ENCODE measurements around the gene WSCD2.

Gene WSCD2

GRCh38 chr12:108238474-108238873, 109.4 kb downstream of the WSCD2 start:
- DNase-seq = no peak

DNA sequence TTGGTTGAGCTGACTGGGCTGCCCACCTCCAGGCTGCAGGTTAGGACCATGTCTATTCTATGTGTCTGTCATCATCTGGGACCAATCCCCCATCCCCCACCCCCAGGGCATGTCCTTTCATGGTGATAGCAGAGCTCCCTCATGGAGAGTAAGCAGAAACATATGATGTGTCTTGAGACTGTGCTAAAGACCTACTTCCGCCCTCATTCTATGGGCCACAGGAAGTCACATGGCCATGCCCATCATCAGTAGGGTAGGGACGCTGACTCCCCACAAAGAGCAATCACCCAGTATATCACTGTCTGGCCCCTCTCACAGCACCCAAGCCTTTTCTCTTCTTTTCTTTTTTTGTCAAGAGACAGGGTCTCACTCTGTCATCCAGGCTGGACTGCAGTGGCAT, 110.3 kb downstream of the WSCD2 start:
- no peak for DNase-seq

- no peak for DNase-seq
These were observed 111.1 kb downstream of the WSCD2 start for GRCh38 chr12:108240027-108240785.

- DNase-seq = no peak
These were observed 111.8 kb downstream of the WSCD2 start for GRCh38 chr12:108240928-108241327.

DNA sequence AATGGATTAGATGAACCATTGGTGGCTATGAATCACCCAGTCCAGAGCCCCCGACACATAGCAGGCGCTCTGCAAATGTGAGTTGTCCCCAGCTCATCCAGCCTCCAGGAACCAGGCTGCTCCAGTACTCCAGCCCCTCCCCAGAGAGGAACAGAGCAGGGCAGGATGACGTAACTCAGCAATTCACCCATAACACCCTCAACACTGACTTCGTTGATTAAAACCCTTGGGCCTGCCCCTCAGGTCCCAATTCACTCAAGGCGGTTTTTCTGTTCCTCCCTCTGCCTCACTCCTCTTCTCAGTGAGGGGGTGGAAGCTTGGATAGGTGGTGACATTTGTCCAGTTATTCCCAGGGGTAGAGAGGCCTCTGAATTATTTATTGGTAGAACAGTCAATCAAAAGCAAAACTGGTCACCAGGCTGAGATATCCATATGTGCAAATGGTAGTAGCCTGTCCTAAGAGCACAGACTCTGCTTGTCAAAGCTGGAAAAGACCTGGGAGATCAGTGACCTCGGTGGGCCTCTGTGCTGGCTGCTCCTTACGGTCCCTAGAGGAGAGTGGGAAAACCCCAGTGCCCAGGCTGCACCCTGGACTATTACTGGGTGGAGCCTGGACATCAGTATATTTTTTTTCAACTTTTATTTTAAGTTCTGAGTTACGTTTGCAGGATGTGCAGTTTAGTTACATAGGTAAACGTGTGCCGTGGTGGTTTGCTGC, 113.1 kb downstream of the WSCD2 start:
- no peak for DNase-seq

DNA sequence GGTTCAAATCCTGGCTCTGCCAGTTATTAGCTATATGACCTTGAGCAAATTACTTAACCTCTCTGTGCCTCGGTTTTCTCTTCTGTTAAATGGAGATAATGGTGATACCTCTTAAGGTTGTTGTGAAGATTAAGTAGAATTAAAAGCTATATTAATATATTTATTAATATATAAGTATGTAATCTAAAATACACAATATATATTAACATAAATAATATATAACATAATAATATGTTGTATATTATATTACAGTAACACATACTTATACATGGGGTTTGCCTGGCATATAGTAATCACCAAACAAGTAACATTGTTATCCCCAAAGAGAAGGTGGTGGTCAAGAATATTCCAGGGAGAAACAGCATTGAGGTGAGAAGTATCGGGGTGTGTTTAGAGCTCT, 118.0 kb downstream of the WSCD2 start:
- DNase-seq = no peak

- no peak for DNase-seq
These were observed 118.9 kb downstream of the WSCD2 start for GRCh38 chr12:108248011-108248410.

DNA sequence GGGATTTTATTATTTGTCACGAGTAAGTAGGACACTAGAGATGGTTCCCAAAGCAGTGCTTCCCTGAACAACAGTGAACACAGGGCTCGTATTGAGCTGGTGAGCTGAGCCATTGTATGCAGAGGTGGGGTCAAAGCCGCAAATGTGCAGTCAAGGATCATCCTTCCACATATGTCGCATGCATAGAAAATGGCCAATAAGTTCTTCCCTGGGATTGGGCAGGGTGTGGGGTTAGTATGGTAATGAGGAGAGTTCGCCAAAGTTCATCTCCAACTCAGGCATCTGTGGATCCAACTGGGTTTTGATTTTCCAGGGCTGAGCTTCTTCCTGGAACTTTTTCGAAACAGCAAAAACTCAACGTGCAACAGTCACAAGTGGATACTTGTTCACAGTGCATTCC, 123.4 kb downstream of the WSCD2 start:
- no peak for DNase-seq

- DNase-seq = no peak
These were observed 124.5 kb downstream of the WSCD2 start for GRCh38 chr12:108253540-108253939.

GRCh38 chr12:108254030-108254429, 124.9 kb downstream of the WSCD2 start:
- DNase-seq = no peak

GRCh38 chr12:108254517-108255251, 125.6 kb downstream of the WSCD2 start:
- no peak for DNase-seq

DNA sequence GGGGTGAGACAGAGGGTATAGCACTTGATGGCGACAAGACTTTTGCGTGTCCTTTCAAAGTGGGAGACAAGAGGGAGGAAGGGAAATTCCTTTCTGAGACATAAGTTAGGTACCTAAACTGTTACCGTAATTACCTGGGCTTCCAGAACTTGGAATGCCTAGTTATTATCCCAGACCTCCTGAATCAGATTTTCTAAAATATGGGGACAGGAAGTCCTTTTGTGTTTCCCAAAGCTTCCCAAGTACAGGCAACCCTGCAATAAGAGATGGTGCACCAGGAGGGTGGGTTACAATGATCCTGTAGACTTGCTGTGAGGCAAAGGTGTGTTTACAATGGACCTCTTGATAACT, 126.1 kb downstream of the WSCD2 start:
- DNase-seq = no peak

GRCh38 chr12:108257004-108257403, 127.9 kb downstream of the WSCD2 start:
- no peak for DNase-seq

DNA sequence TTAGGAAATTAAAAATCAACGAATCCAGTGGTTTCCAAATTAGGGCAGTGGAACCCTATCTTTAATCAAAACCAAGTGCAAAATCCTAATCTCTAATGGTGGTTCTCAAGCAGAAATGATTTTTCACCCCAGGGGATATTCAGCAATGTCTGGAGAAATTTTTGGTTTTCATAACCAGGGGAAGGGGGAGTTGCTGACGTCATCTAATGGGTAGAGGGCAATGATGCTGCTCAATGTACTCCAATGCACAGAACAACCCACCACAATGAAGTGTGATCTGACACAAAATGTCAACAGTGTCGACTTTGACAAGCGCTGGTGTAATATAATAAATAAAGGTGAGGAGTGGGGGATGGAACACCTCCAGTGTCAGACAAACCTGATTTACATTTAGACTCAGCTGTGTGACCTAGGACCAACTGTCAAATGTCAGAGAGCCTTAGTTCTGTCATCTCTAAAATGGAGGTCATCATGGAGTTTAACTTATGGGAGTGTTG, 128.6 kb downstream of the WSCD2 start:
- DNase-seq = no peak

- DNase-seq = no peak
These were observed 131.0 kb downstream of the WSCD2 start for GRCh38 chr12:108260039-108260438.

DNA sequence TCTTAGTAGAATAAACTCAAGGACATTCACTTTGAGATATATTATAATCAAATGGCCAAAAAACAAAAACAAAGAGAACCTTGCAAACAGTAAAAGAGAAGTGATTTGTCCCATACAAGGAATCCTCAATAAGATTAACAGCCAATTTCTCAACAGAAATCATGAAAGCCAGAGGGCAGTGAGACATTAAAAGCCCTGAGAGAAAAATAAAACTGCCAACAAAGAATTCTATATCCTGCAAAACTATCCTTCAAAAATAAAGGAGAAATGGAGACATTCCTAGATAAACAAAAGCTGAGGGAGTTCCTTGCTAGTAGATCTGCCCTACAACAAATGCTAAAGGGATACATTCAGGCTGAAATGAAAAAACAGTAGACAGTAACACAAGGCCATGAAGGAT, 131.9 kb downstream of the WSCD2 start:
- DNase-seq = no peak

DNA sequence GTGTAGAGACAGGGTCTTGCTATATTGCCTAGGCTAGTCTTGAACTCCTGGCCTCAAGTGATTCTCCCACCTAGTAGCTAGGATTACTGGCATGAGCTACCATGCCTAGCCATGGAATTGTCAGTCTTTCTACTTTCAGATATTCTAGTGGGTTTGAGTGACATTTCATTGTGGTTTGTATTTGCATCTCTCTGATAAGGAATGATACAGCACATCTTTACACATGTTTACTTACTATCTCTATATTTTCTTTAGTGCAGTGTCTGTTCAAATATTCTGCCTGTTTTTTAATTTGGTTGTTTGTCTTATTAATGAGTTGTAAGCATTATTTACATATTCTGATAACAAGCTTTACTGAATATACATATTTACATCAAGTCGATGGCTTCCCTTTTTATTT, 136.4 kb downstream of the WSCD2 start:
- no peak for DNase-seq

GRCh38 chr12:108266131-108266530, 137.0 kb downstream of the WSCD2 start:
- no peak for DNase-seq

GRCh38 chr12:108267450-108267849, 138.4 kb downstream of the WSCD2 start:
- no peak for DNase-seq

GRCh38 chr12:108268397-108268796, 139.3 kb downstream of the WSCD2 start:
- DNase-seq = no peak

GRCh38 chr12:108269224-108269623, 140.1 kb downstream of the WSCD2 start:
- no peak for DNase-seq

GRCh38 chr12:108270035-108270848, 141.2 kb downstream of the WSCD2 start:
- no peak for DNase-seq

- no peak for DNase-seq
These were observed 141.7 kb downstream of the WSCD2 start for GRCh38 chr12:108270849-108271143.
